ACHN (cell line): ENCODE measurements around the gene TMEM258.

ENCODE experiments used
- DNase-seq: peaks from one replicate; pipeline ENCODE4 v3.0.0-alpha.2; 2015
- in situ Hi-C: cut with HindIII; loops from 2 replicates; pipeline ENCODE4 v1.10.0; 2017; ENCODE audit warnings: low sequenced_read_pairs, low pct_ligation_motif_present, low pct_unique_long_range_greater_than_20kb

TMEM258 gene

GRCh38 chr11:61766353-61766841 is 26.0 kb downstream of the TMEM258 start:
- no peak for DNase-seq
- in situ Hi-C loops = no loop called here

GRCh38 chr11:61765550-61766253 is 26.7 kb downstream of the TMEM258 start:
- DNase-seq = no peak
- in situ Hi-C loops = no loop called here

GRCh38 chr11:61764606-61765260 is 27.7 kb downstream of the TMEM258 start:
- DNase-seq = no peak
- in situ Hi-C loops = no loop called here

- in situ Hi-C loops = no loop called here
- DNase-seq = no peak
Measured at GRCh38 chr11:61763930-61764605, 28.3 kb downstream of the TMEM258 start.

- no peak for DNase-seq
- in situ Hi-C loops = no loop called here
Measured at GRCh38 chr11:61762798-61763197, 29.6 kb downstream of the TMEM258 start.

GRCh38 chr11:61762223-61762615 is 30.2 kb downstream of the TMEM258 start:
- in situ Hi-C loops = no loop called here
- no peak for DNase-seq

- no peak for DNase-seq
- in situ Hi-C loops = no loop called here
Measured at GRCh38 chr11:61761440-61762222, 30.8 kb downstream of the TMEM258 start.

GRCh38 chr11:61760946-61761345 is 31.5 kb downstream of the TMEM258 start:
- in situ Hi-C loops = no loop called here
- no peak for DNase-seq

- DNase-seq = no peak
- in situ Hi-C loops = no loop called here
Measured at GRCh38 chr11:61757213-61757862, 35.1 kb downstream of the TMEM258 start.

GRCh38 chr11:61756452-61757212 is 35.8 kb downstream of the TMEM258 start:
- peak; percentile 82 for DNase-seq
- in situ Hi-C loops = no loop called here

- no peak for DNase-seq
- in situ Hi-C loops = no loop called here
Measured at GRCh38 chr11:61756147-61756451, 36.3 kb downstream of the TMEM258 start.

GRCh38 chr11:61754534-61755482 is 37.6 kb downstream of the TMEM258 start:
- in situ Hi-C loops = no loop called here
- no peak for DNase-seq

- no peak for DNase-seq
- in situ Hi-C loops = no loop called here
Measured at GRCh38 chr11:61753672-61754071, 38.7 kb downstream of the TMEM258 start.

- in situ Hi-C loops = no loop called here
- DNase-seq = no peak
Measured at GRCh38 chr11:61752925-61753521, 39.4 kb downstream of the TMEM258 start.

- in situ Hi-C loops = no loop called here
- peak; percentile 52 for DNase-seq
Measured at GRCh38 chr11:61752117-61752924, 40.1 kb downstream of the TMEM258 start, which contains the start of gene MYRF. TSS of gene MYRF (plus strand) at chr11:61752636. CDS start at chr11:61752745, 109 bp downstream.

- in situ Hi-C loops = no loop called here
Measured at GRCh38 chr11:61751384-61751783, 41.0 kb downstream of the TMEM258 start.

More at GRCh38 chr11:61751384-61751783, 41.0 kb downstream of the TMEM258 start:
- DNase-seq = no peak
